IPS DF 6.9 (cell line): ENCODE measurements around the gene SYT17.
A peak's percentile ranks its signal among the peaks of the same experiment; 100 is the strongest.

Source experiments
- DNase-seq: peaks from one replicate; pipeline ENCODE4 v3.0.0-alpha.2; 2013; ENCODE audit warnings: low read depth, low spot score
- H3K27ac ChIP-seq: one replicate; pipeline ENCODE4 v1.5.1; 2013; ENCODE audit warnings: low read length, control low read depth
- H3K27me3 ChIP-seq: 2 replicates; pipeline ENCODE4 v1.6.1; 2013; ENCODE audit warnings: mild to moderate bottlenecking, low read length; ENCODE audit not compliant: control insufficient read depth, insufficient read depth
- H3K36me3 ChIP-seq: 2 replicates; pipeline ENCODE4 v1.6.1; 2013; ENCODE audit warnings: low read length; ENCODE audit not compliant: control insufficient read depth, insufficient read depth
- H3K4me1 ChIP-seq: 2 replicates; pipeline ENCODE4 v1.6.1; 2013; ENCODE audit warnings: low read length; ENCODE audit not compliant: control insufficient read depth, insufficient read depth
- H3K4me3 ChIP-seq: 2 replicates; pipeline ENCODE4 v1.5.1; 2013; ENCODE audit warnings: mild to moderate bottlenecking, low read length
- H3K9me3 ChIP-seq: 2 replicates; pipeline ENCODE4 v1.6.1; 2013; ENCODE audit warnings: low read length, inconsistent platforms; ENCODE audit not compliant: control insufficient read depth, insufficient read depth
- WGBS: extraction: QIAGEN DNeasy Blood & Tissue Kit; methylation state at CpG from one replicate; pipeline ENCODE4 v1.1.7; 2013; ENCODE audit warnings: mixed read lengths, missing lambda C conversion rate; ENCODE audit not compliant: insufficient read length, insufficient coverage; 5-methylcytosine and 5-hydroxymethylcytosine counted together

The SYT17 gene

DNA sequence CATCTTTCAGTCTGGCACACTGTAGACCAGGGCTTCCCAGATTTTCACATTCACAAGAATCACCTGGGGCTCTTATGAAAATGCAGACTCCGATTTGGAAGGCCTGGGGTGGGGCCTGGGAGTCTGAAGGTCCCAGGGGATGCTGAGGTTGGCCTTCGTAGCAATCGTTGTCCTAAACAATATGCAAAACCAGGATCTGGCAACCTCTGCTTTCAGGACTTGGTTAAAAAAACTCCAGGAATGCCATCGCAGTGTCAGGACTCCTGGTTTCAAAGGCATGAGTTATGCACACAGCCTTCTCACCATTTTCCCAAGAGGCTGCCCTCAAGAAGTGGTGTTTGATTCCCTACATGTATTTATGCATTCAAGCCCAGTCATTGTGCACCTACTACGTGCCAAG, 124.1 kb downstream of the SYT17 start:
- DNase-seq: no peak
- WGBS: no CpG with 5 or more reads among the region's 5 CpGs
- H3K9me3 ChIP-seq: no peaks in the 10 kb centered on the region
- H3K36me3 ChIP-seq: no peaks in the 10 kb centered on the region
- no peaks in the 10 kb centered on the region for H3K27me3 ChIP-seq
- no peak overlapping the region for H3K4me3 ChIP-seq
- H3K27ac ChIP-seq: no peak overlapping the region
- peaks cover 9% of the 10 kb centered on the region for H3K4me1 ChIP-seq

DNA sequence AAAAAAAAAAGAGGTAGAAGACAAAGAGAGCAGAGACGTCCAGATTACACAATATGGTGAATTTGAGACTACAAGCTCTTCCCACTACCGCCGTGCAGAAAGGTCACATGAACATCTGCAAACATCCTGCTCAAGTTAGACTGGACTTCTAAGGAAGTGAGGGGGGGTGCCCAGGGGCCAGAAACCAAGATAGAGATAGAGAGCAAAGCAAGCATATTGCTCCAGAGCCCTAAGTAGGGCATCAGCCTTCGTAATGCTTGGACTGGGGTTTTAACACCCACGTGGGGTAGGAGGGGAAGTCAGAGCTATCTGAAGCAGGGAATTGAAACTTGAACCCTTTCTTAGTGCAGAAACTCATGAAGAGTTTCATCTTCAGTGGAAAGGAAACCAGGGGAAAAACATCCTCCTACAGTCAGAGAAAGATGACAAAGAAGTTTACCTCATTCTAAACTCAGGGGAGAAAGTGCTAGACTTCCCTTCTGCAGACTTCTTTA, 126.2 kb downstream of the SYT17 start:
- H3K4me3 ChIP-seq: no peak overlapping the region
- H3K27me3 ChIP-seq: no peaks in the 10 kb centered on the region
- no CpG with 5 or more reads among the region's 5 CpGs for WGBS
- H3K36me3 ChIP-seq: no peaks in the 10 kb centered on the region
- peaks cover 4% of the 10 kb centered on the region for H3K4me1 ChIP-seq
- DNase-seq: no peak
- H3K27ac ChIP-seq: no peak overlapping the region
- H3K9me3 ChIP-seq: no peaks in the 10 kb centered on the region

DNA sequence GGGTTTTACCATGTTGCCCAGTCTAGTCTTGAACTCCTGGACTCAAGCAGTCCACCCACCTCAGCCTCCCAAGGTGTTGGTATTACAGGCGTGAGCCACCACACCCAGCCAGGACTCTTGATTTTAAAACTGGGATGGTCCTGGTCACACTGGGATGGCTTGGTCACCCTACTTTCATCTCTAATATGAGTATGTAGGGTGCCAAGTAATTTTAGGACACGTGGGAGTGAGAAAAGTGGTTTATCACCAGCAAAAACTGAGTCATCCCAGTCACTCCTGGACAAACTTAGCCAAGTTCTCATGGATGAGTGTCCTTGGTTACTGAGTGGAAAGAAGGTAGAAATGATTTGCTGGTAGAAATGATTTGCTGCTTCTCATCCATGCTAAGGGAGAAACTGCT, 127.4 kb downstream of the SYT17 start:
- no peak for DNase-seq
- no peak overlapping the region for H3K27ac ChIP-seq
- H3K4me1 ChIP-seq: peaks cover 1% of the 10 kb centered on the region; the same call in 1 of the 2 replicates
- H3K36me3 ChIP-seq: no peaks in the 10 kb centered on the region
- H3K27me3 ChIP-seq: no peaks in the 10 kb centered on the region
- no peaks in the 10 kb centered on the region for H3K9me3 ChIP-seq
- WGBS: no CpG with 5 or more reads among the region's 2 CpGs
- H3K4me3 ChIP-seq: no peak overlapping the region

DNA sequence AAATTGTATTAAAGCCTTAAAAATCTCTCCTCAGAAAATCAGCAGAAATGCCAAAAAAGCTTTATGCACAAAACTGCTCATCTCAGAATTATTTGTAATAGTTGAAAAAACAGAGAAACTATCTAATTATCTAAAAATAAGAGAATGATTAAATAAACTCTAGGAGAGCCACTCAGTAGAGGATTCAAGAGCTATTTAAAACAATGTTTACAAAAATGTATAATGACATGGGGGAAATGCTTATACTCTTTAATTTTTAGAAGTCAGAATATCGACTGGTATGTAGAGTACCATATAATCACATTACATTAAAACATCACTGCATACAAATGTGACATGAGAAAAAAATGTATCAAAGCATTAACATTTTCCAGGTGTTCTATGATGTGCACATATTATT, 129.4 kb downstream of the SYT17 start:
- no CpG with 5 or more reads among the region's 1 CpG for WGBS
- no peaks in the 10 kb centered on the region for H3K9me3 ChIP-seq
- no peaks in the 10 kb centered on the region for H3K36me3 ChIP-seq
- H3K27me3 ChIP-seq: no peaks in the 10 kb centered on the region
- no peak overlapping the region for H3K27ac ChIP-seq
- no peak overlapping the region for H3K4me3 ChIP-seq
- DNase-seq: no peak
- no peaks in the 10 kb centered on the region; the same call in 1 of the 2 replicates for H3K4me1 ChIP-seq

DNA sequence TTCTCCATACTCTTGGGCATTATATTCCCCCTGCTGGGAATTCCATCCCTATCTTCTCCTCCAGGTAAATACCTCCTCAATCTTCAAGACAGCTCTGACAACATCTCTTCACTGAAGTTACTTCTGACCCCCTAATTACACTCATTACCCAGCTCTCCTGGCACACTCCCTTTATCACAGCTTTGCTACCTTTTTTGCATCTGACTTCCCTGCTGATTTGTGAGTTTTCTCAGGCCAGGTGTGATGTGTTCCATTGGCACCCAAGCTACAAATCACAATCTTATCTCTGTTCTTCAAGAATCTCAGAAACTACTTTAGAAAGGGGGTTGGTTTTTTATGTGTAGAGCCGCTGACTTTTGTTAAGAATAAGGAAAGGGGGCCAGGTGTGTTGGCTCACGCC, 131.5 kb downstream of the SYT17 start:
- no peak overlapping the region for H3K27ac ChIP-seq
- H3K4me3 ChIP-seq: no peak overlapping the region
- no peaks in the 10 kb centered on the region for H3K9me3 ChIP-seq
- DNase-seq: no peak
- no peaks in the 10 kb centered on the region for H3K36me3 ChIP-seq
- WGBS: no CpG with 5 or more reads among the region's 2 CpGs
- no peaks in the 10 kb centered on the region for H3K27me3 ChIP-seq
- H3K4me1 ChIP-seq: no peaks in the 10 kb centered on the region

DNA sequence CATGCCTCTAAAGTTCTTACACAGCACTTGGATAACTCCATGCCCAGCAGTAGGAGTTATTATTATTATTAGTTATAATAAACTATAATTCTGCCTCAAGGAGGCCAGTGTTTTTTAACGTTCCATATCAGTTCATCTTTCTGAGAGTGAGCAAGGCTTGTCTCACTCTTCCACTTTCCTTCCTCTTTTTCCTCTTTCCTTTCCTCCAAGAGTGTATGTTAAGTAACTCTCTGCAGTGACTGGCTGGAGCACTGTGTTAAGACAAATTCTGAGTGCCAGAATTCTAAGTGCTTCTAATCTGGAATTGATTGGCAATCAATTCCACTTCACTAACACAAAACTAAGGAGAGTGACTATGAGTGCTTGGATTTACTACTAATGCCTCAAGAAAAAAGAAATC, 133.9 kb downstream of the SYT17 start:
- Histone ChIP-seq H3K4me3 (no peak overlapping the region), H3K36me3 (no peaks in the 10 kb centered on the region), H3K27ac (no peak overlapping the region), H3K9me3 (no peaks in the 10 kb centered on the region), H3K4me1 (0 out of 2 replicates have a peak, but pooled peaks cover 1% of the 10 kb centered on the region), H3K27me3 (no peaks in the 10 kb centered on the region)
- DNase-seq: no peak
- WGBS: no CpG with 5 or more reads among the region's 1 CpG

DNA sequence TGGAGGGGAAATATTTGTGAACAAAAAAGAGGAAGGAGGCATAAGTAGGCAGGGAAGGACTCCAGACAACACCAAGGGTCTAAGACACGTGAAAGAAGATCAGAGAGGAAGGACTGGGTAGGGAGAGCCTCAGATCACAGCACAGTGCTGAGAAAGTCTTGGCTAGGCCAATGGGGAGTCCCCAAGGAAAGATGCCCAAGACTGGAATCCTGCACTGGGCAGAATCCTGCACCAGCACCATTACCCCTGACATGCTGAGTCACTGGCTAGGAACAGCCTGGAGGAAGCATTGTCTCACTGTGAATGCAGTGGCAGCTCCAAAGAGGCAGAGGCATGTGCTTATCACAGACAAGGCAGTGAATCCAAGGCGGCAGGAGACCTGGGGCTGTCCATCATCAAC, 136.7 kb downstream of the SYT17 start:
- H3K9me3 ChIP-seq: no peaks in the 10 kb centered on the region
- no peak for DNase-seq
- H3K4me3 ChIP-seq: no peak overlapping the region
- H3K27ac ChIP-seq: no peak overlapping the region
- 0 out of 2 replicates have a peak, but pooled peaks cover 1% of the 10 kb centered on the region for H3K4me1 ChIP-seq
- H3K36me3 ChIP-seq: no peaks in the 10 kb centered on the region
- no CpG with 5 or more reads among the region's 2 CpGs for WGBS
- H3K27me3 ChIP-seq: no peaks in the 10 kb centered on the region

DNA sequence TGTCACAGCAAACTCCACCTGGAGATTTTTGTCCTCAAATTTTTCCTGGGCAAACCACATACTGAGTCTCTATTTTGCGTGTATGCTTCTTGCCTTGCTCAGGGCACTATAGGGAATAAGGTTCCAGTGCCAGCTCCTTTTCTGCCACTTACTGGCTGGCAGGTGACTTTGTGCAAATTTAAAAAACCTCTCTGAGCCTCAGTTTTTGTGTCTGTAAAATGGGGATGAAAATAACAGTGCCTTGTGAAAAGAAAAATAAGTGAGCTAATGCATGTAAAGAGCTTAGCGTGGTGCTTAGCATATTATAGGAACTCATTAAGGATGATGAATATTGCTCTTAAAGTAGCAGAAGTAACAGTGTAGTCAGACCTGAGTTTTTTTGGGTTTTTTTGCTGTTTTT, 137.4 kb downstream of the SYT17 start:
- no peaks in the 10 kb centered on the region for H3K27me3 ChIP-seq
- WGBS: no CpG with 5 or more reads among the region's 2 CpGs
- DNase-seq: no peak
- H3K9me3 ChIP-seq: no peaks in the 10 kb centered on the region
- H3K27ac ChIP-seq: no peak overlapping the region
- H3K4me3 ChIP-seq: no peak overlapping the region
- no peaks in the 10 kb centered on the region for H3K36me3 ChIP-seq
- H3K4me1 ChIP-seq: 0 out of 2 replicates have a peak, but pooled peaks cover 1% of the 10 kb centered on the region

DNA sequence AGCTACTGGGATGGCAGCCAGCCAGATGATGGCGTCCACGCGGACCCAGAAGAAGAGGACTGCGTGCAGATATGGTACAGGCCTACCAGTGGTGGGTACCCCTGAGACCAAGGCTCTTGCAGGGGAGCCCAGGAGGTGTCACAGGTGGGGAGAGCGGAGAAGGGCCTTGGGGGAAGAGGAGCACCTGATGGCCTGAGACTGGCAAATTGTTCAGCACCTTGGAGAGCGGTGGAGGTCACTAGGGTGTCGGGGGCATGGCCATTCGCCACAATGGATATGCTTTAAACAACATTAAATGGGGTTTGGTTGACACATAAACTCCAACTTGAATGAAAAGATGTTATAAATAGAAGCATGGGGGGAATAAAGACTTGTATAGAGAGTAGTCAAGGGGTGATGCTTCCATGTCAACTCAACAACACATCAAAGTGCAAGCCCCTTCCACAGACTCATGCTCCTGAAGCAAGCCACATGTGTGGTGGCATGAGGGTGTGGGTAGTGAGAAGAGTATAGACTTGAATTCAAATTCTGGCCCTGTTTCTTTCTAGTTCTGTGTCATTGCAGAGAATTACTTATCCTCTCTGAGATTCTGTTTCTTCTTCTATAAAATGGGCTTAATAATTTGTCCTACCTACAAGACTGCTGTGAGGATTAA, 139.7 kb downstream of the SYT17 start:
- H3K9me3 ChIP-seq: no peaks in the 10 kb centered on the region
- H3K36me3 ChIP-seq: no peaks in the 10 kb centered on the region
- DNase-seq: peak; percentile 52
- H3K4me1 ChIP-seq: 0 out of 2 replicates have a peak, but pooled peaks cover 1% of the 10 kb centered on the region
- H3K4me3 ChIP-seq: no peak overlapping the region
- H3K27ac ChIP-seq: no peak overlapping the region
- no peaks in the 10 kb centered on the region for H3K27me3 ChIP-seq
- WGBS: no CpG with 5 or more reads among the region's 8 CpGs

DNA sequence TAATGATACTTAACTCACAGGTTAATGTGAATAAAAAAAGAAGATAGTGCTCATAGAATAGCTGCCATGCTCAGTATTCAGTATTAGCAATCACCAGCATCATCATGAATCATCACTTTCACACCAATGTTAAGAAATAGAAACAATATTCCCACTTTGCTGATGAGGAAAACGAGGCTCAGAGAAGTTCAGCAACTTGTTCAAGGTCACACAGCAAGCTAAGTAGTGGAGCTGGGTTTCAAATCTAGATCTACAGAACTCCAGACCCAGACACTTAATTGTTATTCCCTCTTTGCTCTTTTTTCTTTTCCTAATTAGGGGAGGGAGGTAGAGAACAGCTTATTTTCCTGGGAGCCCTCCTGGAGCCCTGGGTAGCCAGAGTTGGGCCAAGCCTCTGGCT, 140.4 kb downstream of the SYT17 start:
- Histone ChIP-seq H3K9me3 (no peaks in the 10 kb centered on the region), H3K4me3 (no peak overlapping the region), H3K27me3 (no peaks in the 10 kb centered on the region), H3K4me1 (0 out of 2 replicates have a peak, but pooled peaks cover 1% of the 10 kb centered on the region), H3K36me3 (no peaks in the 10 kb centered on the region), H3K27ac (no peak overlapping the region)
- DNase-seq: no peak
- WGBS: no CpG with 5 or more reads among the region's 1 CpG

DNA sequence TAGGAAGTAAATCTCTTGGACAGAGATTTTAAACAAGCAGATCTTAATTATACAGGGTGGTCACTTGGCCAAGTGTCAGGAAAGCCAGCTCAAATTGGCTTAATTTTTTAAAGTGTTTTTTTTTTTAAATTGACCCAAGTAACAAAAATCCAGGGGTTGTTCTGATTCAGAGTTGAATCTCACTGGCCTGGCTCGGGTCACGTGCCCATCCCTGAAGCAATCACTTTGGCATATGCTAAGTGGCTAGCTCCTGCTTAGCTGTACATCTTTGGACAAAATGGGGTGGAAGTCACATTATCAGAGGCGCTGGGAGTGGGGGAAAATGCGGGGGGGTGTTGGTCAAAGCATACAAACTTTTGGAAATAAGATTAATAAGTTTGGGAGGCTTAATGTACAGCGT, 141.1 kb downstream of the SYT17 start:
- Histone ChIP-seq H3K36me3 (no peaks in the 10 kb centered on the region), H3K27ac (no peak overlapping the region), H3K4me1 (0 out of 2 replicates have a peak, but pooled peaks cover 1% of the 10 kb centered on the region), H3K4me3 (no peak overlapping the region), H3K9me3 (no peaks in the 10 kb centered on the region), H3K27me3 (no peaks in the 10 kb centered on the region)
- 100% methylated on average over 1 of the region's 5 CpGs for WGBS
- no peak for DNase-seq
